ENCODE results near the gene SLC39A11. TPM values are rescaled to one million over a fixed set of nuclear protein-coding genes. Genes with fewer than 3 reads are reported as not detected.

SLC39A11 gene
- total RNA-seq, 4 donors from 2014 or later, result 23.0 to 30.9 (median 27.6) TPM

DNA sequence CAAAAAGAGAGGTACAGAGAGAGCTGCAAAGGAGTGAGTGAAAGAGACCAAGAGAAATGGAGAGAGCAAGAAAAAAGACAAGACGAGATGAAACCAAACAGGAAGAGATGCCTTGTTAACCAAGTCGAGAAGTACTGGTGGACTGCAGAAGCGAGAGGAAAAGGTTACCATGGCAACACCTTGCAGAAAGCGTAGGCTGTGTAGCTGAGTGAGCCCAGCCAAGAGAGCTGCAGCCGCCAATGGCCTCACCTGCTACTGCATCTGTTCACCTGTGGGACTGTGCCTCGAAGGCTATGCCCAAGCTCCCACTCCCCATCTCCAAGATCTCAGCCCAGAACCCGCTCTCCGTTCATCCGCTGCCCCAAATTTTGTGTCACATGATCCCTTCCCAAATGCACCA, 161.3 kb downstream of the SLC39A11 start:
- DNase-seq, result no peak

DNA sequence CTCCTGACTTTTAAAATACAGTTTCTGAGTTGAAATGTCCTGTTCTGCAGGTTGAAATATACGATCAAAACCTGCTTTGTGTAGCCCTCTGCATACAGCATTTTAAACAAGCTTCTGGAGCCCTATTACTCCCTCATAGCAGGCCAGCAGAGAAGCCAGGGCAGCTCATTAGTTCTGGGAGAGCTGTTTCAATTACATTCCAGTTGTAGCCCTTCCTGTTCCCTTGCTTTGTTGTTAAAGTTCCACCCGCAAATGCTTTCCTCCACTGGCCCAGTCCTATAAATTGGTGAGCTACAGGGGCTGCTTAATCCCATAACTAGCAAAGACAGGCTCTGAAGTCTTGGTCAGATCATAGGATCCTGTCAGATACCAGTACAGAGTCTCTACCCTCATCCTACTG, 162.5 kb downstream of the SLC39A11 start:
- Histone ChIP-seq H3K4me1 (no peaks in the 10 kb centered on the region), H3K36me3 (peaks cover 0 to 8% (median 0%) of the 10 kb centered on the region in 3 donors), H3K9me3 (no peaks in the 10 kb centered on the region), H3K27ac (no peak overlapping the region), H3K27me3 (no peaks in the 10 kb centered on the region), H3K4me3 (no peak overlapping the region)
- WGBS, 2 donors, result 82 to 100% methylated on average over 2 of the region's 2 CpGs
- TF ChIP-seq, protein P1, sequence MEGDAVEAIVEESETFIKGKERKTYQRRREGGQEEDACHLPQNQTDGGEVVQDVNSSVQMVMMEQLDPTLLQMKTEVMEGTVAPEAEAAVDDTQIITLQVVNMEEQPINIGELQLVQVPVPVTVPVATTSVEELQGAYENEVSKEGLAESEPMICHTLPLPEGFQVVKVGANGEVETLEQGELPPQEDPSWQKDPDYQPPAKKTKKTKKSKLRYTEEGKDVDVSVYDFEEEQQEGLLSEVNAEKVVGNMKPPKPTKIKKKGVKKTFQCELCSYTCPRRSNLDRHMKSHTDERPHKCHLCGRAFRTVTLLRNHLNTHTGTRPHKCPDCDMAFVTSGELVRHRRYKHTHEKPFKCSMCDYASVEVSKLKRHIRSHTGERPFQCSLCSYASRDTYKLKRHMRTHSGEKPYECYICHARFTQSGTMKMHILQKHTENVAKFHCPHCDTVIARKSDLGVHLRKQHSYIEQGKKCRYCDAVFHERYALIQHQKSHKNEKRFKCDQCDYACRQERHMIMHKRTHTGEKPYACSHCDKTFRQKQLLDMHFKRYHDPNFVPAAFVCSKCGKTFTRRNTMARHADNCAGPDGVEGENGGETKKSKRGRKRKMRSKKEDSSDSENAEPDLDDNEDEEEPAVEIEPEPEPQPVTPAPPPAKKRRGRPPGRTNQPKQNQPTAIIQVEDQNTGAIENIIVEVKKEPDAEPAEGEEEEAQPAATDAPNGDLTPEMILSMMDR (IDR thresholded peaks at IDR 0.05), result no peak
- no peak for TF ChIP-seq POLR2A (IDR thresholded peaks at IDR 0.05)
- no peak for DNase-seq
- intact Hi-C loops (cut with DNase I), result no loop called here

More for the DNA sequence above, 161.3 kb downstream of the SLC39A11 start:
- intact Hi-C loops (cut with DNase I), result no loop called here
- H3K4me3 ChIP-seq, result no peak overlapping the region
- no peaks in the 10 kb centered on the region for H3K27me3 ChIP-seq
- no peaks in the 10 kb centered on the region for H3K9me3 ChIP-seq
- WGBS, 2 donors, result 75 to 90% methylated on average over 6 to 9 of the region's 9 CpGs
- TF ChIP-seq POLR2A (IDR thresholded peaks at IDR 0.05), result no peak
- TF ChIP-seq, protein P1 (IDR thresholded peaks at IDR 0.05), result no peak
- H3K36me3 ChIP-seq, result no peaks in the 10 kb centered on the region
- H3K4me1 ChIP-seq, result no peaks in the 10 kb centered on the region
- H3K27ac ChIP-seq, result no peak overlapping the region

DNA sequence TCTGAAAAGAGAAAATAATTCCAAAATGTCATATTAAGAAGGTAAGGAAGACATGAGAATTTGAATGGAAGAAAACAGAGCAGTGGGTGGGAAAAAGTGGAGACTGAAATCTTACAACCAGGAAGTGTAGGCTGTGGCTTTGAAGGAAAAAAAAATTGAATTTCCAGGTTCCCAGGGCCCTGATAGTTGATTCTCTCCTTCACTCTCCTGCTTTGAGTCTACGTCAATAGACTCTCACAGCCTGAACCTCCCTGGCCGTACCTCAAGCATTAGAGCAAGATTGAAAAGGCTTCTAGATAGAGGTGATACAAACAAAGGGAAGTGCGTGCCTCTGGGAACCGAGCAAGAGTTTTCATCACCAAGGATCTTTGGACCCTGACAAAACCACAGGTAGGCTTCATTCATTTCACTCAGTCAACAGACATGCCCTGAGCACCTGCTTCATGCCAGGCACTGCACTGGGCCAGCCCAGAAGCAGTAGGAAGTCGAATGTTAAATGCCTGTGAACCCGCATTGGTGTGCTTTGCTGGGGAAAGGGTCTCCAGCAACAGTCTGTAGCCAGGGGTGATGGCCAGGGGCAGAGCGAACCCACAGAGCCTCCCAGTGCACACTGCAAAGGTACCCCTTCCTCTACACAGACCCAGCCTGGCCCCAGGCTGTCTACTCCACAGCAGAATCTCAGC, 163.9 kb downstream of the SLC39A11 start:
- intact Hi-C loops (cut with DNase I), result no loop called here
- no peak for DNase-seq
- H3K4me1 ChIP-seq, result no peaks in the 10 kb centered on the region
- H3K9me3 ChIP-seq, result no peaks in the 10 kb centered on the region
- H3K36me3 ChIP-seq, result peaks cover 0 to 13% (median 0%) of the 10 kb centered on the region in 3 donors
- 96 to 99% methylated on average over 7 of the region's 7 CpGs for WGBS, 2 donors
- no peaks in the 10 kb centered on the region for H3K27me3 ChIP-seq
- H3K27ac ChIP-seq, result no peak overlapping the region
- no peak for TF ChIP-seq POLR2A (IDR thresholded peaks at IDR 0.05)
- TF ChIP-seq, protein P1 (IDR thresholded peaks at IDR 0.05), result no peak
- no peak overlapping the region for H3K4me3 ChIP-seq

DNA sequence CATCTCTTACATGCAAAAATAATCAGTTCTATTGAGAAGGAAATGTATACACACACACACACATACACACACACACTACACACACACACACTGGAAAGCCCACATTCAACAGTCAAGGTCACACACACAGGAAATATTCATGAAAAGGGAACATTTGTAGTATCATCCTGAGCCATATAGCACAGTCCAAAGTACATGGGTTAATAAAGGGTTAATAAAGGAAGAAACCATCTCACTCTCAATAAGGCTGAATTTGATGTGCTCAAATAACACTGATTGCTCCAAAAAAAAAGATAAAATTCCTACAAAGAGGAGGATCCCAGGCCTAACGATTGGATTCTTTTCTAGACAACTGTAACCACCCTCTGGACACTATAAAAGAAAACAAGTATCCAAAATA, 164.7 kb downstream of the SLC39A11 start:
- no peaks in the 10 kb centered on the region for H3K4me1 ChIP-seq
- DNase-seq, result no peak
- no peak overlapping the region for H3K27ac ChIP-seq
- no peaks in the 10 kb centered on the region for H3K9me3 ChIP-seq
- peaks cover 0 to 13% (median 0%) of the 10 kb centered on the region in 3 donors for H3K36me3 ChIP-seq
- H3K4me3 ChIP-seq, result no peak overlapping the region
- intact Hi-C loops (cut with DNase I), result no loop called here
- no peaks in the 10 kb centered on the region for H3K27me3 ChIP-seq
- WGBS, 2 donors, result 71 to 85% methylated on average over 1 of the region's 1 CpG
- TF ChIP-seq, protein P1 (IDR thresholded peaks at IDR 0.05), result no peak
- TF ChIP-seq POLR2A (IDR thresholded peaks at IDR 0.05), result no peak

DNA sequence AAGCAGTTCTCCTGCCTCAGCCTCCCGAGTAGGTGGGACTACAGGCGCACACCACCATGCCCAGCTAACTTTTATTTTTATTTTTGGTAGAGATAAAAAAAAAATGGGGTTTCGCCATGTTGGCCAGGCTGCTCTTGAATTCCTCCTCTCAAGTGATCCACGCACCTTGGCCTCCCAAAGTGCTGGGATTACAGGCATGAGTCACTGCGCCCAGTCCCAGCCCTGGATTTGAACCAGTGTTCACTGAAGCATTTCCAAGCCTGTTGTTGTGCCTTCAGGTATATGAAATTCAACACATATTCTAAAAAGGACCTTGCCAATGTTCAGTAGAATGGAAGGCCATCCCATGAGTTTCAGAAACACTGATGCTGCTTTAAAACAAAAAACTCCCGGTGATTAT, 165.3 kb downstream of the SLC39A11 start:
- Histone ChIP-seq H3K4me1 (no peaks in the 10 kb centered on the region), H3K4me3 (no peak overlapping the region), H3K9me3 (no peaks in the 10 kb centered on the region), H3K36me3 (peaks cover 0 to 13% (median 0%) of the 10 kb centered on the region in 3 donors), H3K27ac (no peak overlapping the region), H3K27me3 (no peaks in the 10 kb centered on the region)
- WGBS, 2 donors, result 82 to 91% methylated on average over 6 of the region's 6 CpGs
- no peak for DNase-seq
- intact Hi-C loops (cut with DNase I), result no loop called here
- TF ChIP-seq, protein P1 (IDR thresholded peaks at IDR 0.05), result no peak
- TF ChIP-seq POLR2A (IDR thresholded peaks at IDR 0.05), result no peak

Measured in esophagus squamous epithelium (tissue), 5 donors.